ENCODE data around the gene TMEM119.

Gene TMEM119

GRCh38 chr12:108597559-108598471 lies at the start of gene TMEM119:
TMEM119 (minus strand) TSS chr12:108598084; CDS start chr12:108592383, 5,701 bp downstream.
- DNase-seq (ENCODE audit: low read depth in 3 of 3): no peak

- no peak for DNase-seq (ENCODE audit: low read depth in 3 of 3)
Measured at GRCh38 chr12:108646600-108647579, 49.0 kb upstream of the TMEM119 start.

GRCh38 chr12:108645686-108646599 lies 48.1 kb upstream of the TMEM119 start:
- DNase-seq (ENCODE audit: low read depth in 3 of 3): no peak

- no peak for DNase-seq (ENCODE audit: low read depth in 3 of 3)
Measured at GRCh38 chr12:108644811-108645120, 46.9 kb upstream of the TMEM119 start.

- no peak for DNase-seq (ENCODE audit: low read depth in 3 of 3)
Measured at GRCh38 chr12:108643941-108644810, 46.3 kb upstream of the TMEM119 start.

- DNase-seq (ENCODE audit: low read depth in 3 of 3): no peak
Measured at GRCh38 chr12:108642899-108643654, 45.2 kb upstream of the TMEM119 start.

GRCh38 chr12:108642269-108642870 lies 44.5 kb upstream of the TMEM119 start:
- DNase-seq (ENCODE audit: low read depth in 3 of 3): no peak

- no peak for DNase-seq (ENCODE audit: low read depth in 3 of 3)
Measured at GRCh38 chr12:108641446-108642268, 43.8 kb upstream of the TMEM119 start.

- no peak for DNase-seq (ENCODE audit: low read depth in 3 of 3)
Measured at GRCh38 chr12:108640802-108641445, 43.0 kb upstream of the TMEM119 start.

- no peak for DNase-seq (ENCODE audit: low read depth in 3 of 3)
Measured at GRCh38 chr12:108638997-108639822, 41.3 kb upstream of the TMEM119 start.

- no peak for DNase-seq (ENCODE audit: low read depth in 3 of 3)
Measured at GRCh38 chr12:108638141-108638827, 40.4 kb upstream of the TMEM119 start.

- no peak for DNase-seq (ENCODE audit: low read depth in 3 of 3)
Measured at GRCh38 chr12:108637222-108637971, 39.5 kb upstream of the TMEM119 start.

GRCh38 chr12:108635997-108636808 lies 38.3 kb upstream of the TMEM119 start:
- DNase-seq (ENCODE audit: low read depth in 3 of 3): no peak

- DNase-seq (ENCODE audit: low read depth in 3 of 3): peak in 1 of 3 donors; percentile 38
Measured at GRCh38 chr12:108635201-108635996, 37.5 kb upstream of the TMEM119 start.
